HG02840 (cell line): Measurements from ENCODE around the gene TNRC6A.

Experiments
- ATAC-seq: cut with Tn5 transposase; IDR thresholded peaks from one replicate; pipeline ENCODE4 v1.9.1; 2021; ENCODE audit warnings: mild to moderate bottlenecking, moderate library complexity, moderate number of reproducible peaks; ENCODE audit not compliant: unreplicated experiment, low FRiP score

TNRC6A gene

GRCh38 chr16:24861461-24861860 lies 132.0 kb downstream of the TNRC6A start:
- ATAC-seq, result no peak

DNA sequence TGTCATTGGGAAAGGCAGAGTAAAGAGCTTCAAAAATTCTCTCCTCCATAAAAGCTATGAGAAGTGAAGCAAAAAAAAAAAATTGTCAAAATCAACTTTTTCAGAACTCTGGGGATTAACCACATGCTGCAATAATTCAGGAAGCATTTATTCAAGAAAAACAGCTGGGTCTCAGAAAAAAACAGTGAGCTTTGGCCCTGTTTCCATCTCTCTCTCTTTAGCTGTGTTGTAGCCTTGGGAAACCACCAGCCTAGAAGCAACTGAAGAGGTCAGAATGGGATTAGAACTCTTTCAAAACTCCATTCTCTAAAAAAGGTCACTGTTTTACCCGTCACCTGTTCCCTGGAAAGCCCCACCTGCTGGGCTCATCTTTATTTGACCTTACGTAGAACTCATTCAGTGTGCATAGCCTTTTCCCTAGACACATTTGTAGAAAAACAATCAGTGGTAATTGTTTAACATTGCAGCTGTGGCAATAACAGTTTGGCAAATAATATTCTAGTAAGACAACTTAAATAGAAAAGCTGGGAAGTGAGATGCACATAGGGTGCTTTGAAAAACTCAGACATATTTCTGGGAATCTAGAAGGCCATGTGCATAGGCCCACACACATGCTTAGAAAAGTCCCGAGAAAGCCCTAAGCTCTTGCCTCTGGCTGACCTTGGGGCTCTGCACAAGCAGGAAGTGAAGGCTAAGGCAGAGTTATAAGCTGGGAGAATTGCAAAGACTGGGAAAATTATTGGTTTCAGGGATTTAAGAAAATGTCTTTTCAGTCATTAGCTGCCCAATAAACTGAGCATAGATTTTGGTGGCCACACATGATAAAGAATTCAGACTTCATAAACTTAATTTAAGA lies 134.4 kb downstream of the TNRC6A start:
- ATAC-seq, result no peak

DNA sequence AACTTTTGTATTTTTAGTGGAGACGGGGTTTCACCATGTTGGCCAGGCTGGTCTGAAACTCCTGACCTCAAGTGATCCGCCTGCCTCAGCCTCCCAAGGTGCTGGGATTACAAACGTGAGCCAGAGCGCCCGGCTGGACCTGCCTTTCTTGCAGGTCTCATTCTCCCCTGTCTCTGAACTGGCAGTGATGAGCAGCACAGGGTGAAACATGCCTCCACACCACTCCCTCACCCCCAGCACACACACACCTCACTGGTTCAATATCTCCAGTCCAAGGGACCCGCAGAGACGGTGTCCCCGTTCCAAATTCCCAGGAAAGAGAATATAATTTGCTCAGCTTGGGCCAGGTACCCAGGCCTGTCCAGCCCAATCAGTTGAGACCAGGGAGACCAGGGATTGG lies 139.6 kb downstream of the TNRC6A start:
- no peak for ATAC-seq

GRCh38 chr16:24871891-24872290 lies 142.4 kb downstream of the TNRC6A start:
- no peak for ATAC-seq

GRCh38 chr16:24873028-24873427 lies 143.6 kb downstream of the TNRC6A start:
- no peak for ATAC-seq

- ATAC-seq, result no peak
Observed at GRCh38 chr16:24875466-24875865, 146.0 kb downstream of the TNRC6A start.
